D721Med (cell line): ENCODE results near the gene LLCFC1.

Experiments used
- DNase-seq: peaks from one replicate; pipeline ENCODE4 v3.0.0; 2011; ENCODE audit warnings: low spot score; ENCODE audit not compliant: insufficient read length
- FAIRE-seq: peaks from 2 replicates; lab custom pipeline; 2011; peaks lifted over from hg19 to GRCh38; lab: Jason Lieb, UNC
- TF ChIP-seq, protein P1 (sequence below): IDR thresholded peaks from 2 replicates; pipeline ENCODE4 v1.5.1; 2012; ENCODE audit warnings: mild to moderate bottlenecking, control low read depth; ENCODE audit not compliant: insufficient read depth; ENCODE audit errors: missing control alignments

Gene LLCFC1

GRCh38 chr7:142938611-142939010 is 673 bp upstream of the LLCFC1 start:
- FAIRE-seq = no peak
- TF ChIP-seq, protein P1, sequence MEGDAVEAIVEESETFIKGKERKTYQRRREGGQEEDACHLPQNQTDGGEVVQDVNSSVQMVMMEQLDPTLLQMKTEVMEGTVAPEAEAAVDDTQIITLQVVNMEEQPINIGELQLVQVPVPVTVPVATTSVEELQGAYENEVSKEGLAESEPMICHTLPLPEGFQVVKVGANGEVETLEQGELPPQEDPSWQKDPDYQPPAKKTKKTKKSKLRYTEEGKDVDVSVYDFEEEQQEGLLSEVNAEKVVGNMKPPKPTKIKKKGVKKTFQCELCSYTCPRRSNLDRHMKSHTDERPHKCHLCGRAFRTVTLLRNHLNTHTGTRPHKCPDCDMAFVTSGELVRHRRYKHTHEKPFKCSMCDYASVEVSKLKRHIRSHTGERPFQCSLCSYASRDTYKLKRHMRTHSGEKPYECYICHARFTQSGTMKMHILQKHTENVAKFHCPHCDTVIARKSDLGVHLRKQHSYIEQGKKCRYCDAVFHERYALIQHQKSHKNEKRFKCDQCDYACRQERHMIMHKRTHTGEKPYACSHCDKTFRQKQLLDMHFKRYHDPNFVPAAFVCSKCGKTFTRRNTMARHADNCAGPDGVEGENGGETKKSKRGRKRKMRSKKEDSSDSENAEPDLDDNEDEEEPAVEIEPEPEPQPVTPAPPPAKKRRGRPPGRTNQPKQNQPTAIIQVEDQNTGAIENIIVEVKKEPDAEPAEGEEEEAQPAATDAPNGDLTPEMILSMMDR = no peak

DNA sequence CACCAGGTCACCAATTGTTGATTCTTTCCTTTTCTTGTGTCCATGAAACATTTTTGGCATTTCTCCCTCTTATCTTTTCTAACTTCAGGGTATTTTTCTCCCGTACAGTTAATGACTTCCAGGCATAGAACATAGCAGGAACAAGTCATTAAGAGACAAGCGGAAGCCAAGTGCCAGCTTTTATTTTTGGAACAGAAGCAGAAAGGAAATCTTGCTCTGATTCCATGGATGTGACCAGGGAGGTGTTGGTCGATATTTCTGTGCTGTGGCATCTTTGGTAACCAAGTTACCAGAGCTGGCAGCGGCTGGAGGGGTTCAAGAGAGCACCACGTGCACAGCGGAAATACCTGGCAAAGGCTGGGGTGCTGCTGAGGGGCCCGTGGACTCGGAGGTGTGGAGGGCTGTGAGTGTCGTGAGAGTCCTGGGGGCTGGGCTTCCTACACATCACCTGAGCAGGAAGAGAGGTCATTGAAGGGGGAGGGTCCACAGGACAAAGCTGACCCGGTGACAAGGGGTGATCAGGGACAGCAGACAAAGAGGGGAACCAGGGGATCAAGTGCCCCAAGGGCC is 1.8 kb downstream of the LLCFC1 start:
- TF ChIP-seq, protein P1 = no peak
- DNase-seq = no peak
- no peak for FAIRE-seq

More at GRCh38 chr7:142938611-142939010, 673 bp upstream of the LLCFC1 start:
- no peak for DNase-seq

DNA sequence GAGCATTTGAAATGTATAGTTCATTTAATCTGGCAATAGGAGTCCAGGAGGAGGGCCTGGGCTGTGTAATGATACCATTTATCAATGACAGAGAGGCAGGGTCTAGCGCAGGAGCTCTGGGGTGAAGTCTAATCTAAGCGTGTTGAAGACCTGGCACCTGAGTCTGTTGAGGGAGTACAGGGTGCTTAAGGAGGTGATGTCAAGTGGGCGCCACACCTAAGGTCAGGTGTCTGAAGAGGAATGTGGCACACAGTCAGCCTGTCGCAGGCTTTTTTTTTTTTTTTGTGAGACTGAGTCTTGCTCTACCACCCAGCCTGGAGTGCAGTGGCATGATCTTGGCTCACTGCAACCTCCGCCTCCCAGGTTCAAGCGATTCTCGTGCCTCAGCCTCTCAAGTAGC is 2.3 kb downstream of the LLCFC1 start:
- FAIRE-seq (no peak), DNase-seq (no peak)
- TF ChIP-seq, protein P1 = no peak

DNA sequence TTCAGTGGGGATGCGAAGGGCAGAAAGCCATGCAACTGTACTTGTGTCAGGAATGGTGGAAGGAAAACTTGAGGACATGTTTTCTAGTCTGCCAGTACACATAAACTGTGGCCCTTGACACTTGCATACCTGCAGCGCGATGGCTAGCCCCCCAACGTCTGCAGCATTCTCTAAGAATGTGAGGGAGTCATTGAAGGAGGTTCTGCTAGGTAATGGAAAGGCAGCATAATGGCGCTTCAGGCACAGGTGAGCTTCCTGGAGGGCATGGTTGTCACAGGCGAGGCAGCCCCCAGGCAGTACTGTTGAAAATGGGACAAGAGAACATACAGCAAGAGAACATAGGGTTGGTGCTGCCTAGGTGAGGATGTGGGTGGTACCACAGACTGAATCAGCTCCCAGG is 3.5 kb downstream of the LLCFC1 start:
- no peak for DNase-seq
- TF ChIP-seq, protein P1 = no peak
- no peak for FAIRE-seq

DNA sequence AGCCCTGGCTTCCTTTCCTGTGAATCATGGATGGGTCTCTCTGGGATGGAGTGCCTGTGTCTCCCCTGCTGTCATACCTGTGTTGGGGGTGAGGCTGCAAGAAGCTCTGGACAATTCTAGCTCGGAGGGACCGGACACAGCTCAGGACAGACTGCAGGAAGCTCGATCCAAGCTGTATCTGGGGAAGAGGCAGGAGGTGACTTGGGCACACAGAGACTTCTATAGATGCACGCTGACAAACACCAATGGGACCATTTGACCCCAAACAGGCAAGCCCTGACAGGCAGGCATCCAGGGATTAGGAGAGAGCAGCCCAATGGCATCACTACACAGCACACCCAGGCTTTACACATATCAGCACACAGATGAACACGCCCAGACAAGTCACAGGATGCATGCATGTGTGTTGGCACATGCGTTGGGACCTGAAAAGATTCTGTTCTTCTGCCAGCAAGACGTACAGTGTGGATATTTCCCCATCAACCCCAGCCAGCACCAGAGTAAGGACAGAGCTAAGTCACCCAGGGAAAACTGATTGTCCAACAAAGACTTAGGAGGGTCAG is 4.5 kb downstream of the LLCFC1 start:
- FAIRE-seq (no peak), DNase-seq (no peak)
- TF ChIP-seq, protein P1 = no peak

DNA sequence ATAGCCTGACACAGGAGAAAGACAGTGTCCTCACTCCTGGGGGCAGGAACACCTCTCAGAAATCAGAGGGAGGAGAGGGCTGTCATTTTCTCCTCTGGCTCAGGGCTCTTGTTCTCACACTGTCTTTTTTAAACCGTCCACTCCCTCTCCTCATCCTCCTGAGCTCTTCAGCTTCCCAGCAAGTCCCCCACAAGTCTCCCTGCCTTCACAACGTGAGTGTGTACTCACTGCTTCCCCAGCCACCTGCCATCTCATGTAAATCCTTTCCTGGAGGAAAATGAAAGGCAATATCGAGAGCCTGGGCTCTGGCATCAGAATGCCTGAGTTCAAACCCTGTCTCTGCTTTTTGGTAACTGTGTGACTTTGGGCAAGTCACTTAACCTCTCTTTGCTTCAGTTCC is 5.7 kb downstream of the LLCFC1 start:
- DNase-seq = no peak
- TF ChIP-seq, protein P1 = no peak
- no peak for FAIRE-seq

DNA sequence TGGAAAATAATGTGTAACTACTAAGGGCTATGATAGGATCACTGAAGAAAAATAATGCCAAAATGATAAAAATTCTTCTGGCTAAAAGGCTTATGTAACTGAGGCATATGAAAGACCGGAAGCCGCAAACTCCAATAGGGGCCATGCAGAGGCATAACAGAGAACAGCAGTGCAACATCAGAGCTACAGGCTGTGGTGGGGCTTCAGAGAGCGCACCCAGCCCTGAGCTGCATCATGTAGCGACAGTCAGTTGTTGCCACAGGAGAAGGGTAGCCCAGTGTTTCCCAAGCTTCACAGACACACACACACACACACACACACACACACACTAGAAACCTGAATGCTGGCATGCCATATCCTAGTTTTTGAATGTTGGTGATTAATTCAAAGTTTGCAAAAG is 9.3 kb downstream of the LLCFC1 start:
- TF ChIP-seq, protein P1 = no peak

More for the DNA sequence above, 9.3 kb downstream of the LLCFC1 start:
- DNase-seq = no peak
- FAIRE-seq = no peak
